DOHH2 (cell line): ENCODE data around the gene STPG4.

Experiments
- CTCF ChIP-seq: fragments of 200-600 bp; sonication (generic); IDR thresholded peaks from one replicate; pipeline ENCODE4 v1.5.1; 2014; ENCODE audit warnings: antibody characterized with exemption, mild to moderate bottlenecking, low read depth, low read length; ENCODE audit not compliant: poor library complexity, severe bottlenecking
- EZH2phosphoT487 ChIP-seq: fragments of 200-600 bp; sonication (generic); IDR thresholded peaks from 2 replicates; pipeline ENCODE4 v1.6.1; 2017; ENCODE audit warnings: borderline replicate concordance, mild to moderate bottlenecking, antibody characterized with exemption, low read length, moderate library complexity, mixed read lengths

GRCh38 chr2:47046271-47046670, 108.8 kb downstream of the STPG4 start:
- TF ChIP-seq EZH2phosphoT487 (no peak), CTCF (no peak)
